GM19025 (cell line): ENCODE results near the gene PAQR4.

Source experiments
- ATAC-seq: cut with Tn5 transposase; IDR thresholded peaks from one replicate; pipeline ENCODE4 v1.9.1; 2021; ENCODE audit warnings: mild to moderate bottlenecking, low read depth, moderate library complexity; ENCODE audit not compliant: unreplicated experiment

The PAQR4 gene

GRCh38 chr16:2976673-2977072 lies 7.5 kb downstream of the PAQR4 start:
- no peak for ATAC-seq

DNA sequence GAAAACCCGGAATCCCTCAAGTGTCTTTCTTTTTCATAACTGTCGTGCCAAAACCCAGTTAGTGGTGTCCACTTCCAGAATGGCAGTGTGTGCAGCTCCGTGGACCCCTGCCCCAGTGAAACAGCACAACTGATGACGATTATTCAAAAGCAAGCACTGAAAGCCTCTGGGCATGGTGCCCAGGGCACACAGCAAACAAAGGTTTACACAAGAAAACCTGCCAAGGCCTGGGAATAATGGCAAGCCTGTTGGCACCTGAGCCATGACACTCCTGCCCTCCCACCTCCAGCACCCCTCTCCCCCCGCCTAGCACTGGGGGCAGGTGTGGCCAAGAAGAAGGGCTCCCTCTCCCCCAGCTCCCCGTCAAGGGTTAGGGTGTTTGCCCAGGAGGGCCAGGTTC lies 8.3 kb downstream of the PAQR4 start:
- ATAC-seq, result no peak

DNA sequence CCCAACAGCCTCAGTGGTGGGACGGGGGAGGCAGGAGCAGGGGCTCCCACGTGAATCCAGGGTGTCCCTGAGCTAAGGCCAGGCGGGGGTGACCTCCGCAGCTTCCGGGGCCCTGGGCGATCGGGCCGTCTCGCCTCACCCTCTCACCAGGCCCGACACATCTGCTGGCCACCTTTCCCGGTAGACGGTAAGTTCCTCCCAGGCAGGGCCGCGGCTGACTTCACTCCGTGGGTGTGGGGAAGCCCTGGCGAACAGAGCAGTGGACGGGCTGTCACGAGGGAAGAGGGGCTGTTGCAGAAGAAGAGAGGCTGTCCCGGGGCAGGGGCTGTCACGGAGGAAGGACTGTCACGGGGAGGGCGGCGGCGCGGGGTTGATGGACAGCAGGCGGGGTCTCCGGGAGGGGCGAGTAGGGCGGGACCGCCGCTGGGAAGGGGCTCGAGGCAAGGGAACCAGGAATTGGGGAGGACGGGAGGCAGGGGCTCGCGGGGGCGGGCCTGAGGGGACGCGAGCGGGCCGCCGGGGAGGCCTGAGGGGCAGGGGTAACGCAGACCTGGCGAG lies 10.6 kb downstream of the PAQR4 start:
- ATAC-seq, result no peak

DNA sequence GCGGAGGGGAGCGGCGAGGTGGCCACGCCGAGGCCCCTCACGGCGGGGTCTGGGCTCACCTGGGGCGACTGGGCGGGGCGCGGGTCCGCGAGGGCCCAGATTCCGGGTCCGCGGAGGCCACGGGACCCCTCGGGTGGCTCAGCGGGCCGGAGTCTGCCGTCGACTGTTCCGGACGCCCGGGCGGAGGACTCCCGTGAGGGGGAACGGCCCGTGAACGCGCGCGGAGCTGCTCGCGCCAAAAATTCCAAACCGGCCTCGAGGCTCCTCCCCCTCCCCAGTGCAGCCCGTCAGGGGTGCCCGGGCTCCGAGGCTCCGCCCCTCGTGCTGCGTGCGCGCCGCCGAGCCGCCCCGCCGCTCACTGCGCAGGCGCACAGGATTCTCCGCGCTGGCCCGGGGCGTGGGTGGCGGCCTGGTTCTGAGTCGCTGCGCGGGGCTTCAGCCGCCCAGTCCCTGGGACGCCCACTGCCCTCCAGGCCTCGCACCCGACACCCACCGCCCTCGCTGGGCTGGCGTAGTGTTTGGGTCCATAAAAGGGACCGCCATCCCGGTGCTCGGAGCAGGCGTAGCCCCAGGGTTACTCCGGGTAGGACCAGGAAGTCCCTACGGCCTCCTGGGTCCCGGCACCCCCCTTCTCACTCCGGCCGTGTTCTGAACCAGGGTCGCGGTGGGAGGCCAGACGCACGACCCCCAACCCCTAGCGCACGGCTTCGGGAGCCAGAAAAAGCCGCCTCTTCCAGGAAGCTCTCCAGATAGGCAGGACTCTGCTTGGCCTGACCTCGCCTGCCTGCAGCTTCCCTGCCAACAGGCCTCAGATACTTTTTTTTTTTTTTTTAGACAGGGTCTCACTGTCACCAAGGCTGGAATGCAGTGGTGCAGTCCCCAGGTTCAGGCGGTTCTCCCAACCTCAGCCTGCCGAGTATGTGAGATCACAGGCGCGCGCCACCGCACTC lies 11.4 kb downstream of the PAQR4 start, which contains the start of gene PKMYT1:
Gene PKMYT1, minus strand, starts transcription at position 220 of the 950 bp plus-strand sequence. CDS start 789 bp downstream, outside the sequence.
- ATAC-seq, result peak; percentile 75

DNA sequence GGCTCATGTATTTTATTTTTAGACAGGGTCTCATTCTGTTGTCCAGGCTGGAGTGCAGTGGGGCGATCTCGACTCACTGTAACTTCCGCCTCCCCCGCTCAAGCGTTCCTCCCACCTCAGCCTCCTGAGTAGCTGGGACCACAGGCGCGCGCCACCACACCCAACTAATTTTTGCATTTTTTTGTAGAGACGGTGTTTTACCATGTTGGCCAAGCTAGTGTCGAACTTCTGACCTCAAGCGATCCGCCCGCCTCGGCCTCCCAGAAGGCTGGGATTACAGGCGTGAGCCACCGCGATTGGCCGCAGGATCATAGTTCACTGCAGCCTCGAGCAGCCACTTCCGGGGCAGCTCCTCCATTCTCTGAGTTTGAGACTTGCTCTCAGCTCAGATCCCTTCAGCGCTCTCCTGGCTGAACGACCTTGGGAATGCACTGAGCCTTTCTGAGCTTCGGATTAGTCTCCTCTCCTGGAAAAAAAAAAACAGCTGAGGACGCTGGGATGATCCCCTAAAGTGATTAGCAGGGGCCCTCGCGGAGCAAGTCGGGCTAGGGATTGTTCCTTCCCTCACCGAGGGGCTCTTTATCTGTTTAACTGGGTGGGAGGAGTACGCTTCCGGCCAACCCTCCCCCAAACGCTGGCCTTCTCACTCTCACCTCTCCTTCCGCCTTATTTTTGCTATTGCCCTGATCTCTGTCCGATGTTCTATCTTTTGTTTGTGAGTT lies 12.2 kb downstream of the PAQR4 start:
- ATAC-seq, result no peak

DNA sequence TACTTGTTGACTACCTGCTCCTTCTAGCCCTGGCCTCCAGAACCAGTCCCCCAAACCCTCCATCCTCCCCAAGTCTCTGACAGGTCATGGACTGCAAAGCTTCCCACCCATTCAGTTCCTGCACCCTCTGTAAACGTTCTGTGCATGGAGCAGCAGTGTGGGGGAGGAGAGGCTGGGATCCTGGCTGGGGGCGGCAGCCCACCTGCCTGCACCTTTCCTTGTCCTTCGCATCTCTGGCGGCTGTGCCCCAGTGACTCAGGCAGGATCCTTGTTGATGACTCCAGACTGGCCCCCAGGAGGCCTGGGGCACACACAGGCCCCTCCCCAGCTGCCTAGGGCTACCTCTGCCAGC lies 12.7 kb downstream of the PAQR4 start:
- no peak for ATAC-seq

DNA sequence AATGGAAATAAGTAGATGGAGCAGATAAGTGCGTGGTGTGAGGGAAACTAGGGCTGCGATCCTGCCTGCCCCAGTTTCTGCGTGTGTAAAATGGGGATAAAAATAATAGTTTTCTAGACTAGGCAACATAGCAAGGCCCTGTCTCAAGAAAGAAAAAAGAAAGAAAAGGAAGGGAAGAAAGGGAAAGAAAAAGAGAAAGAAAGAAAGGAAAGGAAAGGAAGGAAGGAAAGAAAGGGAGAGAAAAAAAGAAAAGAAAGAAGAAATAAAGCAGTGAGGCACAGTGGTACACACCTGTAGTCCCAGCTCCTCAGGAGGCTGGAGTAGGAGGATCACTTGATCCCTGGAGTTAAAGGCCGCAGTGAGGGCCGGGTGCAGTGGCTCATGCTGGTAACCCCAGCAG lies 13.3 kb downstream of the PAQR4 start:
- no peak for ATAC-seq

DNA sequence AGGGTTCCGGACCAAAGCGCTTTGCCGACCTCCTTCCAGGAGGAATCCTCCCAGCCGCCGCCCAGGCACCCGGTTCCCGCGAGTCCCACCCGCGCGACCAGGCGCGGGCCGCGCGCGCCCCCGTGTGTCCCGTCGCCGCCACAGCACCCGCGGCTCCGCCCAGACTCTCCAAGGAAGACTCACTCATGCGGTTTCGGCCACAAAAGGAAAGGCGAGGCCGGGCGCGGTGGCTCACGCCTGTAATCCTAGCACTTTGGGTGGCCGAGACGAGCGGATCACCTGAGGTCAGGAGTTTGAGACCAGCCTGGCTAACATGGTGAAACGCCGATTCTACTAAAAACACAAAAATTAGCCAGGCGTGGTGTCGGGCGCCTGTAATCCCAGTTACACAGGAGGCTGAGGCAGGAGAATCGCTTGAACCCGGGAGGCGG lies 14.6 kb downstream of the PAQR4 start:
- ATAC-seq, result peak; percentile 32

DNA sequence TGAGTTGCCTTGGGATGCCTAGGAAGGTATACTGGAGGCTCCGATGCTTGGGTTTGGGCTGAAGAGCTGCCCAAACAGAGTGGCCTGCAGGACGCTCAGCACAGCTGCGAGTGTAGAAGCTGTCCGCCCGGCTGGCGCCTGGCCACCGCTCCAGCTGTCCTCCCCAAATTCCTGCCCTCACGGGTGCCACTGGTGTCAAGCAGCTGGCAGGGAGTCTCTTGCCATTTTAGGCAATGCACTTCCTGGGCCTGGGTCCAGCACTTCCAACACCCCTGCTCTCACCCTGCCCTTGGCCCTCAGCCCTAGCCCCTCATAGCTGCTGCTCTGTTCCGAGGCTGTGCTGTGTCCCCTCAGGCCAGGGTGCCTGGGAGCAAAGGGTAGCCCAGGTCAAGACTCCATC lies 16.3 kb downstream of the PAQR4 start:
- ATAC-seq, result no peak

GRCh38 chr16:2985893-2986355 lies 16.8 kb downstream of the PAQR4 start:
- ATAC-seq, result no peak

GRCh38 chr16:2986623-2987188 lies 17.6 kb downstream of the PAQR4 start:
- no peak for ATAC-seq

- no peak for ATAC-seq
Observed at GRCh38 chr16:2987286-2987685, 18.1 kb downstream of the PAQR4 start.

- no peak for ATAC-seq
Observed at GRCh38 chr16:2987833-2988232, 18.7 kb downstream of the PAQR4 start.

DNA sequence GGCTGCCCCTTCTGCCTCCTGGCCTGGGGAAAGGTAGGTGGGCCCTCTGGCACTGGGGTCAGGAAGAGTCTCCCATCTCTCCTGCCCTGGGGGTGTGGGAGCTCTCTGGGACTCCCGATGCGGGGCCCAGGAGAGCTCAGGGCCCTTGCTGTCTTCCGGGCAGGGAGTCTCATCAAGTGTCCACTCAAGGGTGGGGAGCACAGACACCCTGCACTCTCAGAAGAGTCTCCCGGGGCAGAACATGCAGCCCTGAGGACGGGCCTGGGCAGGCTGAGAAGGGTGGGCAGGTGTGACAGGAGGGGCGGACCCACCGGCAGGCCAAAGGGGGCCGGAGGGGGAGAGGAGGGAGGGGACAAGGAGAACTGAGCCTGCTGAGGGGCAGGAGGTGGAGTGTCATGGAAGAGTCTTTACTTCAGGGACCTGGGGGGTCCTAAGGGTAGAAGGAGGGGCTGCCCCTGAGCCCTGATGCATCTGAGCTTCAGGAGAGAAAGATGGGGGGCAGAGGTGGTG lies 19.5 kb downstream of the PAQR4 start:
- ATAC-seq, result no peak

DNA sequence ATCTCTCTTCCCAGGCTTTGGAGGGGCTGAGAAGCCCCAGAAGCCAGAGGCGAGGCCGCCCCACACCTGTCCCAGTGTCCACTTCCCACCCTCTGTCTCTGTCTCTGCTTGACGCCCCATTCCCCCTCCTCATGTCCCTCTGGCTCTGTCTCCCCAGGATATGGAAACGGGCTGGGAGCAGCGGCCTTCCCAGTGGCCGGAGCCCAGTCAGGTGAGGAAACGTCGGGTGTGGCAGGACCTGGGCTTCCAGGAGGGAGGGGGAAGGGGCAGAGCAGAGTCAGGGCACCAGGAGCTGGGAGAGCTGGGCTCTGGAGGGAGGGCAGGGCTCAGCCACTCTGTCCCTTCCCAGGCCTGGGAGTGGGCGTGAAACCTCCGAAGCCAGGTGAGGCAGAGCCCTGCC lies 21.7 kb downstream of the PAQR4 start:
- no peak for ATAC-seq

DNA sequence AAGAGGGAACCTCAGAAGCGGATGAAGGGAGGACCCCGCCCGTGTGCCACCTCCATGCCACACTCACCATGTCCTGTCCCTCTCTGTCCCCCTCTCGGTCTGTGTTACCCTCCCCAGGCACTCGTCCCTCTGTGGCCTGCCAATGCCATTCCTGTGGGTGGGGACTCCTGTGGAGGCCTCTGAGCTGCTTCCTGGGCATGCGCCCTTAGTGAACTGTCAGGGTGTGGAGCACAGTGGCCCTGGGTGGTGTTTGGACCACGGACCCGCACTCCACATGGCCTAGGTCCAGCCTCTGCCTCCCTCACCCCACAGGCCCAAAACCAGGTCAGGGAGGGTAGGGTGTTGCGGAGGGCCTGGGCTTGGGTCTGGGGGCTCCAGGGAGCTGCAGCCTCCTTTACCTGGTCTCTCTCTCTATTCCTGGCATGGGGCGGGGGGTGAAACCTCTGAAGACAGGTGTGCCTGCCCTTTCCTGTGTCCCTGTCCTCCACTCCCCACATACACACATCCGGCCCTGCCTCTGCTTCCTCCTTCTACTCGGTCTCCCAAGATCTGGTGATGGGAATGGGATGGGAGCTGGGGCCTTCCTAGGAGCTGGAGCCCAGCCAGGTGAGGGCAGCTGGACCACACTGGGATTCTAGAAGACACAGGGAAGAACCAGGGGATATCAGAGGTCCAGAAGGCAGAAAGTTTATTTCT lies 22.6 kb downstream of the PAQR4 start:
- no peak for ATAC-seq

GRCh38 chr16:2992383-2993081 lies 23.4 kb downstream of the PAQR4 start:
- no peak for ATAC-seq

DNA sequence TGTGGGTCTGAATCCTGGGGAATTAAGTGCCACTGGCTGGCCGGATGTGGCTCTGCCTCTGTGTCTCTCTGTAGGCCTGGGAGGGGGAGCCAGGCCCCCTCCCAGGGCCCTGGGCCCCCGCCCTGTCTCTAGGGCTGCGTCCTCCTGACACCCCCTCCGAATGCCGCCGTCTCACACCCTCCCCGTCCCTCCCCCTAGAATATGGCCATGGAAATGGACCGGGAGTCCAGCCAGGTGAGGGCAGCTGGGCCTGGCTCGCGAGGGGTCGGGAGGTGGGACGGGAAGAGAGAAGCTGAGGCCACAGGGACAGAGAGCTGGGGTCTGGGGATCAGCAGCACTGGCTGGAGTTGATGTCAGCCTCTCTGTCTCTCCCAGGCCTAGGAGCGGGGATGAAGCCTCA lies 27.1 kb downstream of the PAQR4 start:
- ATAC-seq, result no peak

- ATAC-seq, result no peak
Observed at GRCh38 chr16:2999929-3000328, 30.8 kb downstream of the PAQR4 start.
